Stimulated activated CD8-positive, alpha-beta memory T cell treated with anti-CD3 and anti-CD28 coated beads, Interleukin-2, amount 100 ng/mL, for 1 hour (primary cell): Measurements from ENCODE around the gene EIPR1.

Experiments used
- DNase-seq, 2 donors: peaks; one replicate each; pipeline ENCODE4 v3.0.0-alpha.2; 2020; ENCODE audit warnings: low read depth in 2 of 2

The EIPR1 gene

GRCh38 chr2:3267869-3268704, 109.5 kb downstream of the EIPR1 start:
- no peak for DNase-seq

- DNase-seq, result no peak
These were observed 110.4 kb downstream of the EIPR1 start for GRCh38 chr2:3266925-3267867.

- DNase-seq, result no peak
These were observed 111.4 kb downstream of the EIPR1 start for GRCh38 chr2:3265981-3266924.

- DNase-seq, result no peak
These were observed 112.1 kb downstream of the EIPR1 start for GRCh38 chr2:3265471-3265870.

GRCh38 chr2:3264010-3264744, 113.4 kb downstream of the EIPR1 start:
- no peak for DNase-seq

- DNase-seq, result no peak
These were observed 114.1 kb downstream of the EIPR1 start for GRCh38 chr2:3263487-3263886.

- DNase-seq, result no peak
These were observed 114.9 kb downstream of the EIPR1 start for GRCh38 chr2:3262437-3263388.

GRCh38 chr2:3261511-3261910, 116.1 kb downstream of the EIPR1 start:
- no peak for DNase-seq

- DNase-seq, result no peak
These were observed 116.7 kb downstream of the EIPR1 start for GRCh38 chr2:3260959-3261358.

GRCh38 chr2:3257826-3258225, 119.8 kb downstream of the EIPR1 start:
- DNase-seq, result no peak

GRCh38 chr2:3257166-3257565, 120.5 kb downstream of the EIPR1 start:
- DNase-seq, result no peak

GRCh38 chr2:3256605-3257004, 121.0 kb downstream of the EIPR1 start:
- no peak for DNase-seq

GRCh38 chr2:3256157-3256556, 121.5 kb downstream of the EIPR1 start:
- DNase-seq, result no peak

GRCh38 chr2:3254442-3254941, 123.1 kb downstream of the EIPR1 start:
- no peak for DNase-seq

GRCh38 chr2:3253913-3254441, 123.6 kb downstream of the EIPR1 start:
- no peak for DNase-seq

GRCh38 chr2:3251946-3252345, 125.7 kb downstream of the EIPR1 start:
- no peak for DNase-seq

- no peak for DNase-seq
These were observed 128.1 kb downstream of the EIPR1 start for GRCh38 chr2:3249476-3249962.

GRCh38 chr2:3248754-3249475, 128.7 kb downstream of the EIPR1 start:
- DNase-seq, result no peak
